HL-60 (cell line): ENCODE measurements around the gene ATF2.

ENCODE experiments used
- GABPA ChIP-seq: IDR thresholded peaks from 2 replicates; pipeline ENCODE4 v1.6.1; 2012; ENCODE audit warnings: low read depth
- POLR2AphosphoS5 ChIP-seq: IDR thresholded peaks from 2 replicates; pipeline ENCODE4 v1.6.1; 2012; ENCODE audit warnings: low read depth
- SPI1 ChIP-seq: IDR thresholded peaks from 2 replicates; pipeline ENCODE4 v1.6.1; 2012; ENCODE audit warnings: low read depth, mild to moderate bottlenecking, borderline replicate concordance
- TF ChIP-seq, protein P1 (sequence below): IDR thresholded peaks from one replicate; pipeline ENCODE4 v1.5.1; 2011; ENCODE audit warnings: low read length, control low read depth, inconsistent platforms; ENCODE audit not compliant: insufficient read depth
- TF ChIP-seq, protein P2 (sequence below): IDR thresholded peaks from 2 replicates; pipeline ENCODE4 v1.6.1; 2012; ENCODE audit warnings: low read depth; ENCODE audit not compliant: insufficient replicate concordance

- TF ChIP-seq, protein P1, sequence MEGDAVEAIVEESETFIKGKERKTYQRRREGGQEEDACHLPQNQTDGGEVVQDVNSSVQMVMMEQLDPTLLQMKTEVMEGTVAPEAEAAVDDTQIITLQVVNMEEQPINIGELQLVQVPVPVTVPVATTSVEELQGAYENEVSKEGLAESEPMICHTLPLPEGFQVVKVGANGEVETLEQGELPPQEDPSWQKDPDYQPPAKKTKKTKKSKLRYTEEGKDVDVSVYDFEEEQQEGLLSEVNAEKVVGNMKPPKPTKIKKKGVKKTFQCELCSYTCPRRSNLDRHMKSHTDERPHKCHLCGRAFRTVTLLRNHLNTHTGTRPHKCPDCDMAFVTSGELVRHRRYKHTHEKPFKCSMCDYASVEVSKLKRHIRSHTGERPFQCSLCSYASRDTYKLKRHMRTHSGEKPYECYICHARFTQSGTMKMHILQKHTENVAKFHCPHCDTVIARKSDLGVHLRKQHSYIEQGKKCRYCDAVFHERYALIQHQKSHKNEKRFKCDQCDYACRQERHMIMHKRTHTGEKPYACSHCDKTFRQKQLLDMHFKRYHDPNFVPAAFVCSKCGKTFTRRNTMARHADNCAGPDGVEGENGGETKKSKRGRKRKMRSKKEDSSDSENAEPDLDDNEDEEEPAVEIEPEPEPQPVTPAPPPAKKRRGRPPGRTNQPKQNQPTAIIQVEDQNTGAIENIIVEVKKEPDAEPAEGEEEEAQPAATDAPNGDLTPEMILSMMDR, result no peak
- no peak for TF ChIP-seq POLR2AphosphoS5
- TF ChIP-seq SPI1, result no peak
- TF ChIP-seq, protein P2, sequence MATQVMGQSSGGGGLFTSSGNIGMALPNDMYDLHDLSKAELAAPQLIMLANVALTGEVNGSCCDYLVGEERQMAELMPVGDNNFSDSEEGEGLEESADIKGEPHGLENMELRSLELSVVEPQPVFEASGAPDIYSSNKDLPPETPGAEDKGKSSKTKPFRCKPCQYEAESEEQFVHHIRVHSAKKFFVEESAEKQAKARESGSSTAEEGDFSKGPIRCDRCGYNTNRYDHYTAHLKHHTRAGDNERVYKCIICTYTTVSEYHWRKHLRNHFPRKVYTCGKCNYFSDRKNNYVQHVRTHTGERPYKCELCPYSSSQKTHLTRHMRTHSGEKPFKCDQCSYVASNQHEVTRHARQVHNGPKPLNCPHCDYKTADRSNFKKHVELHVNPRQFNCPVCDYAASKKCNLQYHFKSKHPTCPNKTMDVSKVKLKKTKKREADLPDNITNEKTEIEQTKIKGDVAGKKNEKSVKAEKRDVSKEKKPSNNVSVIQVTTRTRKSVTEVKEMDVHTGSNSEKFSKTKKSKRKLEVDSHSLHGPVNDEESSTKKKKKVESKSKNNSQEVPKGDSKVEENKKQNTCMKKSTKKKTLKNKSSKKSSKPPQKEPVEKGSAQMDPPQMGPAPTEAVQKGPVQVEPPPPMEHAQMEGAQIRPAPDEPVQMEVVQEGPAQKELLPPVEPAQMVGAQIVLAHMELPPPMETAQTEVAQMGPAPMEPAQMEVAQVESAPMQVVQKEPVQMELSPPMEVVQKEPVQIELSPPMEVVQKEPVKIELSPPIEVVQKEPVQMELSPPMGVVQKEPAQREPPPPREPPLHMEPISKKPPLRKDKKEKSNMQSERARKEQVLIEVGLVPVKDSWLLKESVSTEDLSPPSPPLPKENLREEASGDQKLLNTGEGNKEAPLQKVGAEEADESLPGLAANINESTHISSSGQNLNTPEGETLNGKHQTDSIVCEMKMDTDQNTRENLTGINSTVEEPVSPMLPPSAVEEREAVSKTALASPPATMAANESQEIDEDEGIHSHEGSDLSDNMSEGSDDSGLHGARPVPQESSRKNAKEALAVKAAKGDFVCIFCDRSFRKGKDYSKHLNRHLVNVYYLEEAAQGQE, result no peak
- TF ChIP-seq GABPA, result no peak
These were observed 1.7 kb downstream of the ATF2 start for GRCh38 chr2:175166216-175166824.
